K562 (cell line): Measurements from ENCODE around the gene ALKBH4. TPM values are rescaled to one million over a fixed set of nuclear protein-coding genes. Genes with fewer than 3 reads are reported as not detected.

Experiments used
- ATF1 ChIP-seq, 2 experiments: fragments of 450-650 bp in 1 of 2; IDR thresholded peaks; 2 replicates each; pipeline ENCODE4 v1.6.1; 2016; ENCODE audit warnings: missing compliant biosample characterization in 1 of 2, missing genetic modification characterization in 1 of 2
- CREB1 ChIP-seq, 2 experiments: sonication (generic) in 1 of 2; formaldehyde crosslinking in 1 of 2; IDR thresholded peaks; 2 replicates each; pipeline versions ENCODE4 v1.6.1 to v1.8.0; 2012 to 2022; ENCODE audit warnings: inconsistent platforms in 1 of 2, mild to moderate bottlenecking in 1 of 2, missing genetic modification reagents in 1 of 2, moderate library complexity in 1 of 2
- HNRNPL ChIP-seq: fragments of 200-400 bp; formaldehyde crosslinking; IDR thresholded peaks from 2 replicates; pipeline ENCODE4 v1.6.1; 2017; ENCODE audit warnings: low read depth, mild to moderate bottlenecking, low read length
- JUND ChIP-seq, 2 experiments: IDR thresholded peaks; 2 replicates in 1 of 2; 3 replicates in 1 of 2; pipeline ENCODE4 v1.6.1; 2011; ENCODE audit warnings: borderline replicate concordance in 2 of 2, low read depth in 2 of 2, low read length in 2 of 2, improper control_type of control experiment in 1 of 2, missing biosample characterization in 1 of 2, missing genetic modification characterization in 1 of 2, missing genetic modification reagents in 1 of 2
- KLF6 ChIP-seq: fragments of 250-450 bp; sonication (Bioruptor Pico); IDR thresholded peaks from 2 replicates; pipeline ENCODE4 v1.4.0; 2020; ENCODE audit warnings: mild to moderate bottlenecking, moderate library complexity, borderline replicate concordance
- POLR2A ChIP-seq: fragments of 450-650 bp; conservative IDR thresholded peaks from 2 replicates; pipeline ENCODE4 v1.6.1; 2016
- POLR2AphosphoS2 ChIP-seq: IDR thresholded peaks from 2 replicates; pipeline ENCODE4 v1.6.1; 2012; ENCODE audit warnings: low read length, improper control_type of control experiment
- POLR2AphosphoS5 ChIP-seq: IDR thresholded peaks from 2 replicates; pipeline ENCODE4 v1.6.1; 2011; ENCODE audit warnings: mild to moderate bottlenecking, low read depth, low read length, moderate library complexity; ENCODE audit not compliant: control insufficient read depth, insufficient read depth
- POLR2G ChIP-seq: fragments of 200-400 bp; formaldehyde crosslinking; IDR thresholded peaks from 2 replicates; pipeline ENCODE4 v1.6.1; 2017; ENCODE audit warnings: low read depth, mild to moderate bottlenecking, antibody characterized with exemption, low read length, moderate library complexity
- POLR3A ChIP-seq: IDR thresholded peaks from 2 replicates; pipeline ENCODE4 v1.6.1; 2011; ENCODE audit warnings: borderline replicate concordance, mild to moderate bottlenecking, moderate library complexity; ENCODE audit not compliant: insufficient read length, insufficient read depth; ENCODE audit errors: extremely low read depth
- RBM22 ChIP-seq: fragments of 200-400 bp; formaldehyde crosslinking; IDR thresholded peaks from 2 replicates; pipeline ENCODE4 v1.6.1; 2018; ENCODE audit warnings: low read length, low read depth; ENCODE audit not compliant: poor library complexity, severe bottlenecking
- SNRNP70 ChIP-seq: fragments of 200-400 bp; formaldehyde crosslinking; optimal IDR thresholded peaks from 2 replicates; pipeline ENCODE3; 2017; ENCODE audit warnings: low read depth, low read length
- SUPT5H ChIP-seq: fragments of 450-650 bp; IDR thresholded peaks from 2 replicates; pipeline ENCODE4 v1.6.1; 2016
- TEAD2 ChIP-seq: fragments of 450-650 bp; IDR thresholded peaks from 2 replicates; pipeline ENCODE4 v1.6.1; 2016; ENCODE audit warnings: missing genetic modification characterization, control low read depth, missing compliant biosample characterization
- ZBTB17 ChIP-seq: fragments of 450-650 bp; formaldehyde crosslinking; IDR thresholded peaks from 2 replicates; pipeline ENCODE4 v1.4.0; 2020; ENCODE audit warnings: mild to moderate bottlenecking
- ZNF263 ChIP-seq: sonication (generic); formaldehyde crosslinking; IDR thresholded peaks from 2 replicates; pipeline ENCODE4 v1.8.0; 2022; ENCODE audit warnings: mild to moderate bottlenecking, missing genetic modification reagents, borderline replicate concordance
- ZNF586 ChIP-seq: fragments of 450-650 bp; formaldehyde crosslinking; conservative IDR thresholded peaks from 2 replicates; pipeline ENCODE4 v1.4.0; 2020; ENCODE audit warnings: mild to moderate bottlenecking, moderate library complexity
- ZNF764 ChIP-seq: fragments of 250-450 bp; sonication (Bioruptor Pico); IDR thresholded peaks from 2 replicates; pipeline ENCODE4 v1.4.0; 2020; ENCODE audit warnings: low read depth, mild to moderate bottlenecking, moderate library complexity
- polyA plus RNA-seq, 8 experiments: library from polyadenylated mRNA; depleted of rRNA in 4 of 8; stranded (reverse) in 5 of 8; unstranded in 3 of 8; fragments of >200 nt; fragmentation: Nextera tagmentation in 2 of 8; fragmentation: Illumina TruSeq in 1 of 8; extraction: Ambion mirVana in 2 of 8; extraction: Trizol in 1 of 8; gene quantifications; 2 replicates each; pipeline versions ENCODE4 v1.2.1 to v1.2.3, GENCODE V29; 2011 to 2014; ENCODE audit warnings: inconsistent platforms in 1 of 8, missing spikeins in 1 of 8
- total RNA-seq, 7 experiments: library from RNA; depleted of rRNA in 6 of 7; stranded (reverse); fragments of >200 nt in 6 of 7; fragmentation: Illumina TruSeq in 2 of 7; extraction: Trizol in 2 of 7; gene quantifications; 2 replicates each; pipeline versions ENCODE4 v1.2.1 to v1.2.3, GENCODE V29; 2011 to 2021; ENCODE audit warnings: low replicate concordance in 1 of 7
- TF ChIP-seq, protein P1 (sequence below): conservative IDR thresholded peaks from 2 replicates; pipeline ENCODE4 v1.6.1; 2011; ENCODE audit warnings: low read depth, mild to moderate bottlenecking, low read length; ENCODE audit not compliant: control insufficient read depth
- TF ChIP-seq, protein P2 (sequence below): fragments of 250-450 bp; sonication (Bioruptor Pico); IDR thresholded peaks from 2 replicates; pipeline ENCODE4 v1.5.0; 2021; ENCODE audit warnings: mild to moderate bottlenecking, borderline replicate concordance
- TF ChIP-seq, protein P3 (sequence below): fragments of 200-800 bp; sonication (Bioruptor generic); IDR thresholded peaks from 2 replicates; pipeline ENCODE4 v1.6.1; 2017; ENCODE audit warnings: missing genetic modification characterization, missing compliant biosample characterization

The ALKBH4 gene
- total and polyA plus RNA-seq, 9 of the 15 experiments (the other 6 are each of a cell fraction or from before 2014, with no cell fraction given), result 4.6 to 21.4 (median 11.8) TPM

DNA sequence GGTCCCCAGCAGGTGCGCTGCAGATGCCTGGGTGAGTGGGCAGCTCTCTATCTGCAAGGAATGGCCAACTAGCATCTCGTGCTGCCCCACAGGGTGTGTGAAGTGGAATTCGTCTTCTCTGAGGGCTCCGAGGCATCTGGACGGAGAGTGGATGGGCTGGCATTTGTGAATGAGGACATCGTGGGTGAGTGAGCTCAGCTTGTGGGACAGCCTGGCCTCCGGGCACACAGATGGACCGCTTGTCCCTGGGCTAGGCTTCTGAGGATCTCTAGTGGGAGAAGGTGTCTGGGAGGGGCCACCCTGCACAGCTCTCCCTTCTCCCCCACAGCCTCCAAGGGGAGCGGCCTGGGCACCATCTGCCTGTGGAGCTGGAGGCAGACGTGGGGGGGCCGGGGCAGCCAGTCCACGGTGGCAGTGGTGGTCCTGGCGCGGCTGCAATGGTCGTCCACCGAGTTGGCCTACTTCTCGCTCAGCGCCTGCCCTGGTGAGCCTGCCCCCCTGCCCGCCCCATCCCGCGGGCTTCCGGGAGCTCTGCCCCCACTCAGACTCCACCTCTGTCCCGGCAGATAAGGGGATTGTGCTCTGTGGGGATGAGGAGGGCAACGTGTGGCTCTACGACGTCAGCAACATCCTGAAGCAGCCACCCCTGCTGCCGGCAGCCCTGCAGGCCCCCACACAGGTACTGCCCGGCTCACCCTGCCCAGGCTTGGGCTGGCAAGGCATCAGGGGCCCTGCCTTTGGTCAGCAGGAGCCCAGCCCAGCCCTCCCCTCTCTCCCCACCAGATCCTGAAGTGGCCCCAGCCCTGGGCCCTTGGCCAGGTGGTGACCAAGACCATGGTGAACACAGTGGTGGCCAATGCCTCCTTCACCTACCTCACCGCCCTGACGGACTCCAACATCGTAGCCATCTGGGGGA lies 7.7 kb upstream of the ALKBH4 start (continued):
- TF ChIP-seq POLR2G (peak; percentile 69), POLR2AphosphoS5 (peak; percentile 42; the same call in 1 of the 2 replicates), KLF6 (CRISPR knock-in tag) (no peak), POLR3A (no peak), CREB1 (IDR thresholded peaks at IDR 0.05) (peak; percentile 34; the same call in 1 of the 2 replicates), CREB1 (CRISPR knock-in tag; IDR thresholded peaks at IDR 0.05) (no peak), POLR2AphosphoS2 (0 out of 2 replicates have a peak, but pooled peaks have one; percentile 33), TEAD2 (no peak), ZBTB17 (CRISPR knock-in tag) (0 out of 2 replicates have a peak, but pooled peaks have one; percentile 32), ATF1 (CRISPR knock-in tag; IDR thresholded peaks at IDR 0.05) (no peak), ATF1 (tag; IDR thresholded peaks at IDR 0.05) (peak; percentile 37; the same call in 1 of the 2 replicates), SUPT5H (peak; percentile 58), JUND (IDR thresholded peaks at IDR 0.05; ENCODE audit: borderline replicate concordance, low read depth, low read length) (no peak), JUND (tag; IDR thresholded peaks at IDR 0.05; ENCODE audit: borderline replicate concordance, low read depth, low read length) (no peak), HNRNPL (0 out of 2 replicates have a peak, but pooled peaks have one; percentile 72), ZNF586 (CRISPR knock-in tag) (no peak), ZNF263 (CRISPR knock-in tag) (peak; percentile 64), POLR2A (peak; percentile 64), ZNF764 (CRISPR knock-in tag) (no peak), SNRNP70 (peak; percentile 54), RBM22 (peak; percentile 84)
- TF ChIP-seq, protein P1, sequence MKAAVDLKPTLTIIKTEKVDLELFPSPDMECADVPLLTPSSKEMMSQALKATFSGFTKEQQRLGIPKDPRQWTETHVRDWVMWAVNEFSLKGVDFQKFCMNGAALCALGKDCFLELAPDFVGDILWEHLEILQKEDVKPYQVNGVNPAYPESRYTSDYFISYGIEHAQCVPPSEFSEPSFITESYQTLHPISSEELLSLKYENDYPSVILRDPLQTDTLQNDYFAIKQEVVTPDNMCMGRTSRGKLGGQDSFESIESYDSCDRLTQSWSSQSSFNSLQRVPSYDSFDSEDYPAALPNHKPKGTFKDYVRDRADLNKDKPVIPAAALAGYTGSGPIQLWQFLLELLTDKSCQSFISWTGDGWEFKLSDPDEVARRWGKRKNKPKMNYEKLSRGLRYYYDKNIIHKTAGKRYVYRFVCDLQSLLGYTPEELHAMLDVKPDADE, result 0 out of 2 replicates have a peak, but pooled peaks have one; percentile 23
- TF ChIP-seq, protein P2, sequence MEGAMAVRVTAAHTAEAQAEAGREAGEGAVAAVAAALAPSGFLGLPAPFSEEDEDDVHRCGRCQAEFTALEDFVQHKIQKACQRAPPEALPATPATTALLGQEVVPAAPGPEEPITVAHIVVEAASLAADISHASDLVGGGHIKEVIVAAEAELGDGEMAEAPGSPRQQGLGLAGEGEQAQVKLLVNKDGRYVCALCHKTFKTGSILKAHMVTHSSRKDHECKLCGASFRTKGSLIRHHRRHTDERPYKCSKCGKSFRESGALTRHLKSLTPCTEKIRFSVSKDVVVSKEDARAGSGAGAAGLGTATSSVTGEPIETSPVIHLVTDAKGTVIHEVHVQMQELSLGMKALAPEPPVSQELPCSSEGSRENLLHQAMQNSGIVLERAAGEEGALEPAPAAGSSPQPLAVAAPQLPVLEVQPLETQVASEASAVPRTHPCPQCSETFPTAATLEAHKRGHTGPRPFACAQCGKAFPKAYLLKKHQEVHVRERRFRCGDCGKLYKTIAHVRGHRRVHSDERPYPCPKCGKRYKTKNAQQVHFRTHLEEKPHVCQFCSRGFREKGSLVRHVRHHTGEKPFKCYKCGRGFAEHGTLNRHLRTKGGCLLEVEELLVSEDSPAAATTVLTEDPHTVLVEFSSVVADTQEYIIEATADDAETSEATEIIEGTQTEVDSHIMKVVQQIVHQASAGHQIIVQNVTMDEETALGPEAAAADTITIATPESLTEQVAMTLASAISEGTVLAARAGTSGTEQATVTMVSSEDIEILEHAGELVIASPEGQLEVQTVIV (CRISPR knock-in tag), result no peak
- TF ChIP-seq, protein P3, sequence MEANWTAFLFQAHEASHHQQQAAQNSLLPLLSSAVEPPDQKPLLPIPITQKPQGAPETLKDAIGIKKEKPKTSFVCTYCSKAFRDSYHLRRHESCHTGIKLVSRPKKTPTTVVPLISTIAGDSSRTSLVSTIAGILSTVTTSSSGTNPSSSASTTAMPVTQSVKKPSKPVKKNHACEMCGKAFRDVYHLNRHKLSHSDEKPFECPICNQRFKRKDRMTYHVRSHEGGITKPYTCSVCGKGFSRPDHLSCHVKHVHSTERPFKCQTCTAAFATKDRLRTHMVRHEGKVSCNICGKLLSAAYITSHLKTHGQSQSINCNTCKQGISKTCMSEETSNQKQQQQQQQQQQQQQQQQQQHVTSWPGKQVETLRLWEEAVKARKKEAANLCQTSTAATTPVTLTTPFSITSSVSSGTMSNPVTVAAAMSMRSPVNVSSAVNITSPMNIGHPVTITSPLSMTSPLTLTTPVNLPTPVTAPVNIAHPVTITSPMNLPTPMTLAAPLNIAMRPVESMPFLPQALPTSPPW (CRISPR knock-in tag), result peak; percentile 66; the same call in 1 of the 2 replicates
